ENCODE data around the gene NBEAL2.

NBEAL2 gene

GRCh38 chr3:46947546-46947901 lies 31.9 kb upstream of the NBEAL2 start:
- H3K9me3 ChIP-seq (ENCODE audit: control insufficient read depth, low read length) = no peaks in the 10 kb centered on the region
- H3K4me3 ChIP-seq (ENCODE audit: low read length) = no peak overlapping the region
- no peaks in the 10 kb centered on the region for H3K27me3 ChIP-seq (replicated peaks; ENCODE audit: control insufficient read depth, insufficient read depth, low read length)
- no peak overlapping the region for H3K9ac ChIP-seq (ENCODE audit: low read length)
- peaks cover 24% of the 10 kb centered on the region for H3K4me1 ChIP-seq (ENCODE audit: control insufficient read depth, insufficient read depth, low read length)
- DNase-seq (ENCODE audit: low read depth) = no peak
- peaks cover 12% of the 10 kb centered on the region for H3K36me3 ChIP-seq (ENCODE audit: control insufficient read depth, insufficient read depth, low read length, severe bottlenecking)

GRCh38 chr3:46947981-46948791 lies 31.3 kb upstream of the NBEAL2 start:
- no peak overlapping the region for H3K9ac ChIP-seq (ENCODE audit: low read length)
- H3K36me3 ChIP-seq (ENCODE audit: control insufficient read depth, insufficient read depth, low read length, severe bottlenecking) = peaks cover 12% of the 10 kb centered on the region
- no peaks in the 10 kb centered on the region for H3K27me3 ChIP-seq (replicated peaks; ENCODE audit: control insufficient read depth, insufficient read depth, low read length)
- no peaks in the 10 kb centered on the region for H3K9me3 ChIP-seq (ENCODE audit: control insufficient read depth, low read length)
- H3K4me1 ChIP-seq (ENCODE audit: control insufficient read depth, insufficient read depth, low read length) = peaks cover 24% of the 10 kb centered on the region
- H3K4me3 ChIP-seq (ENCODE audit: low read length) = no peak overlapping the region
- DNase-seq (ENCODE audit: low read depth) = no peak

DNA sequence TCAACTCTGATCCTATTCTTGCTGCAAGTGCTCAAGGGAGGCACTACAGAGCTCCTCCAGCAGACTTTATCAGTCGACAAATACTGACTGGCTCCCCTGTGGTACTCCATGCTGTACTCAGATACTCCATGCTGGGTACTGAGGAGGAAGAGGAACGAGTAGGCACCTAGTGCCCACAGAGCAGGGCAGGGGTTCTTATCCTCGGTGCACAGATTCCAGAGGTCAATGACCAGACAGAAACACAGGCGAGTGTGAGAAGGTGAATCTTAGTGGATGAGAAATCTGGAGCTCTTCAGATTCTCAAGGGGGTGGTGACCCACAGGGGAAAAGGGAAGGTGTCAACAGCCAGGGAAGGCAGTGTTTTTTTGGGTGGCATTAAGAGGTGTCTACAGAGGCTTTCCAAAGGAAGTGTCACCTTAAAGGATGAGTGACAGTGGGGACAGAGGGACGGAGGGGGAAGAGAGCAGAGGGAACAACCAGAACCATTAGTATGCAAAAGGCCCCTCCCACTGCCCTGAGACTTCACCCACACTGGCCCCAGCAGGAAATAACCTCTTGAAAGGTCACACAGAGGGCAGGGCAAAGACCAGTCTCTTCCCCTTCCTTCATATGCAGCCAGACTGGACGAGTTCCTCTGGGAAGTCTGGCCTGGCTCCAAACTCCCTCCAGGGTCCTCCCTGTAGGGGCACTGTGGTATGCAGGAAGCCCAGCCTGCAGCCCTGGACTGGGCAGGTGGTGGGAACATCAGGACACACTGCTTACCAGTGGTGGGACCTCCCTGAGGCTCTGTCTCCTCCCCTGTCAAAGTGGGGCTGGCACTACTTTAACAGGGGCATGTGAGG lies 30.4 kb upstream of the NBEAL2 start:
- H3K9me3 ChIP-seq (ENCODE audit: control insufficient read depth, low read length) = no peaks in the 10 kb centered on the region
- H3K4me1 ChIP-seq (ENCODE audit: control insufficient read depth, insufficient read depth, low read length) = peaks cover 24% of the 10 kb centered on the region
- no peak for DNase-seq (ENCODE audit: low read depth)
- H3K36me3 ChIP-seq (ENCODE audit: control insufficient read depth, insufficient read depth, low read length, severe bottlenecking) = peaks cover 12% of the 10 kb centered on the region
- no peaks in the 10 kb centered on the region for H3K27me3 ChIP-seq (replicated peaks; ENCODE audit: control insufficient read depth, insufficient read depth, low read length)
- H3K9ac ChIP-seq (ENCODE audit: low read length) = no peak overlapping the region
- no peak overlapping the region for H3K4me3 ChIP-seq (ENCODE audit: low read length)

DNA sequence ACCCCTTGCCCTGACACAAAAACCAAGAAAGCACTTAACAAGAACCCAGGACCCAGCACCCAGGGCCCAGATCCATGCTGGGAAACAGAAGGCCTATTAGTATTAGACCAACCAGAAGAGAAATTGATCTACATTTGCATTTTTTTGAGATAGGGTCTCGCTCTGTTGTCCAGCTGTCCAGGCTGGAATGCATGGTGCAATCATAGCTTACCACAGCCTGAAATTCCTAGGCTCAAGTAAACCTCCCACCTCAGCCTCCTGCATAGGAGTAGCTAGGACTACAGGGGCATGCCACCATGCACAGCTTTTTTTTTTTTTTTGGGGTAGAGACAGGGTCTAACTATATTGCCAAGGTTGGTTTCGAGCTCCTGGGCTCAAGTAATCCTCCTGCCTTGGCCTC lies 29.3 kb upstream of the NBEAL2 start:
- peaks cover 24% of the 10 kb centered on the region for H3K4me1 ChIP-seq (ENCODE audit: control insufficient read depth, insufficient read depth, low read length)
- no peak overlapping the region for H3K4me3 ChIP-seq (ENCODE audit: low read length)
- peaks cover 12% of the 10 kb centered on the region for H3K36me3 ChIP-seq (ENCODE audit: control insufficient read depth, insufficient read depth, low read length, severe bottlenecking)
- no peak overlapping the region for H3K9ac ChIP-seq (ENCODE audit: low read length)
- no peak for DNase-seq (ENCODE audit: low read depth)
- no peaks in the 10 kb centered on the region for H3K27me3 ChIP-seq (replicated peaks; ENCODE audit: control insufficient read depth, insufficient read depth, low read length)
- no peaks in the 10 kb centered on the region for H3K9me3 ChIP-seq (ENCODE audit: control insufficient read depth, low read length)

GRCh38 chr3:46950650-46951241 lies 28.7 kb upstream of the NBEAL2 start:
- Histone ChIP-seq H3K4me1 (ENCODE audit: control insufficient read depth, insufficient read depth, low read length) (peaks cover 24% of the 10 kb centered on the region), H3K9ac (ENCODE audit: low read length) (no peak overlapping the region), H3K36me3 (ENCODE audit: control insufficient read depth, insufficient read depth, low read length, severe bottlenecking) (peaks cover 11% of the 10 kb centered on the region), H3K27me3 (replicated peaks; ENCODE audit: control insufficient read depth, insufficient read depth, low read length) (no peaks in the 10 kb centered on the region), H3K4me3 (ENCODE audit: low read length) (no peak overlapping the region), H3K9me3 (ENCODE audit: control insufficient read depth, low read length) (no peaks in the 10 kb centered on the region)
- DNase-seq (ENCODE audit: low read depth) = no peak

- Histone ChIP-seq H3K4me1 (ENCODE audit: control insufficient read depth, insufficient read depth, low read length) (peaks cover 30% of the 10 kb centered on the region), H3K9ac (ENCODE audit: low read length) (no peak overlapping the region), H3K27me3 (replicated peaks; ENCODE audit: control insufficient read depth, insufficient read depth, low read length) (no peaks in the 10 kb centered on the region), H3K4me3 (ENCODE audit: low read length) (no peak overlapping the region), H3K36me3 (ENCODE audit: control insufficient read depth, insufficient read depth, low read length, severe bottlenecking) (peaks cover 4% of the 10 kb centered on the region), H3K9me3 (ENCODE audit: control insufficient read depth, low read length) (no peaks in the 10 kb centered on the region)
- DNase-seq (ENCODE audit: low read depth) = no peak
Measured at GRCh38 chr3:46952813-46953212, 26.7 kb upstream of the NBEAL2 start.

DNA sequence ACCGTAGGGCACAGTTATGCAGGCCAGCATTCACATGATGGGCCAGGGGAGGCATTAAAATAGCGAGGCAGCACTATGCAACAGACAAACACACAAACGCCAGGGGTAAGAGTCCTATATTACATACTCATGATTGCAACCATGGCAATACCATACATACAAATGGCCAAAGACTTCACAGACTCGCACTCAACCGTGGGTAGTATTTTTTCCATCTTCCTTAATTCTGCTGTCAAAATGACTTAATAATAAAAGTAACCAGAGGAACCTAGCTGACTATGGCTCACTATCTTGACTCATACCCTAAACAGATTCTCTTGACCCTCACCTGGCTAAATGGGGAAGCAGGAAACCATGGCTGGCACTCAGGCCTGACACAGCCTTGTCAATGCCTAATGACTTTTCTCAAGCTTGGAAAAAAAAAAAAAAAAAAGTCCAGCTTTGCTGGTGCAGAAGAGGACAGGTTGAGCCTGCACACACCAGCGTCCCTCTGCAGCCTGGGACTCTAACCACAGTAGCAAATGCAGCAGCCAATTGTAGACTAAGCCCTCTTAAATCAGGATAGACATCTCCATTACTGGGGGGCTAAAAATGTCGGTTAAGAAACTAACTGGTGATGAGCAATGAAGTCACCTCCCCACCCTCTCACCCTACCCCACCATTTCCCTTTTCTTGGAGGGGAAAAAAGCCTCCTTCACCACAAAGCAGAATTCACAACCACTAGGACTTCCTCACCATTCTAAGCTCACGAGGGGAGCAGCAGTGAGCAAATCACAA lies 26.0 kb upstream of the NBEAL2 start:
- DNase-seq (ENCODE audit: low read depth) = no peak

DNA sequence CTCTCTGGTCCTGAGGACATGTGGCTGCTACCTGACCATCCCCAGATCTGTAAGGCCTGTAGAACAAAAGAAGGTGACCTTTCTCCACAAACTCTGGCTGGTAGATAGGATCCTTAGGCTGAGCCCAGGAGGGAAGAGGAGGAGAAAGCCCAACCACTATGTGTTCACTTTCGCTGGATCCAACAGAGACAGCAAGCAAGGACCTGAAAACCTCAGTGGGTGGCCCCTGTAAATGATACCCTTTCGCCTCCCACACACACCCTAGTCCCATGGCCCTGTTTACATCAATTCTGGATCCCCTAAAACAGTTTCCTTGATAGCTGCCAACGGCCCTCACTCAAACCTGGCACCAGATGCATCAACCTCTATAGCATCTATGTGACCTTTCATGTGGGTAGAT lies 25.3 kb upstream of the NBEAL2 start:
- DNase-seq (ENCODE audit: low read depth) = no peak
- peaks cover 25% of the 10 kb centered on the region for H3K4me1 ChIP-seq (ENCODE audit: control insufficient read depth, insufficient read depth, low read length)

More for the DNA sequence above, 26.0 kb upstream of the NBEAL2 start:
- H3K36me3 ChIP-seq (ENCODE audit: control insufficient read depth, insufficient read depth, low read length, severe bottlenecking) = no peaks in the 10 kb centered on the region
- H3K4me3 ChIP-seq (ENCODE audit: low read length) = no peak overlapping the region
- H3K4me1 ChIP-seq (ENCODE audit: control insufficient read depth, insufficient read depth, low read length) = peaks cover 25% of the 10 kb centered on the region
- H3K27me3 ChIP-seq (replicated peaks; ENCODE audit: control insufficient read depth, insufficient read depth, low read length) = no peaks in the 10 kb centered on the region
- no peaks in the 10 kb centered on the region for H3K9me3 ChIP-seq (ENCODE audit: control insufficient read depth, low read length)
- H3K9ac ChIP-seq (ENCODE audit: low read length) = no peak overlapping the region

DNA sequence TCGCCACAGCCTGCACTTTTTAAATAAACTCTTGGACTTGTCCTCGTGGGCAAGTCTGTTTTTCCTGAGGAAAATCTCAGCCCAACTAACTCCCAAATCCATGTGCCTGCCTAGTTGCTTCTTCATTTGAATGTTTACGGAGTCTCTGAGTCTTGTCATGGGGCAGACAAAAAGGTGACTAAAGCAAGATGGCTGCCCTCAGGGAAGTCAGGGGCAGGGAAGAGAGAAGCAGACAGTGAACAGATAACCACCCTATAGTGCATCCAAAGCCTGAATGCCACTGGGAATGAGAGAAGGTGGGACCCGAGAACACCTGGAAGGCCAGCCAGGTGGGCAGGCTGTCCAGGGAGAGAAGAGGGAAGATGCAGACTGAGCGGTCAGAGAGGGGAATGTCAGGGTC lies 24.3 kb upstream of the NBEAL2 start:
- H3K4me3 ChIP-seq (ENCODE audit: low read length) = no peak overlapping the region
- no peak overlapping the region for H3K9ac ChIP-seq (ENCODE audit: low read length)
- DNase-seq (ENCODE audit: low read depth) = no peak
- peaks cover 31% of the 10 kb centered on the region for H3K4me1 ChIP-seq (ENCODE audit: control insufficient read depth, insufficient read depth, low read length)
- H3K36me3 ChIP-seq (ENCODE audit: control insufficient read depth, insufficient read depth, low read length, severe bottlenecking) = no peaks in the 10 kb centered on the region
- no peaks in the 10 kb centered on the region for H3K27me3 ChIP-seq (replicated peaks; ENCODE audit: control insufficient read depth, insufficient read depth, low read length)
- no peaks in the 10 kb centered on the region for H3K9me3 ChIP-seq (ENCODE audit: control insufficient read depth, low read length)

More for the DNA sequence above, 25.3 kb upstream of the NBEAL2 start:
- Histone ChIP-seq H3K9ac (ENCODE audit: low read length) (no peak overlapping the region), H3K36me3 (ENCODE audit: control insufficient read depth, insufficient read depth, low read length, severe bottlenecking) (no peaks in the 10 kb centered on the region), H3K9me3 (ENCODE audit: control insufficient read depth, low read length) (no peaks in the 10 kb centered on the region), H3K27me3 (replicated peaks; ENCODE audit: control insufficient read depth, insufficient read depth, low read length) (no peaks in the 10 kb centered on the region), H3K4me3 (ENCODE audit: low read length) (no peak overlapping the region)

GRCh38 chr3:46955801-46956259 lies 23.6 kb upstream of the NBEAL2 start:
- DNase-seq (ENCODE audit: low read depth) = peak; percentile 39
- H3K4me1 ChIP-seq (ENCODE audit: control insufficient read depth, insufficient read depth, low read length) = peaks cover 37% of the 10 kb centered on the region
- no peaks in the 10 kb centered on the region for H3K9me3 ChIP-seq (ENCODE audit: control insufficient read depth, low read length)
- no peak overlapping the region for H3K9ac ChIP-seq (ENCODE audit: low read length)
- no peak overlapping the region for H3K4me3 ChIP-seq (ENCODE audit: low read length)
- H3K36me3 ChIP-seq (ENCODE audit: control insufficient read depth, insufficient read depth, low read length, severe bottlenecking) = no peaks in the 10 kb centered on the region
- H3K27me3 ChIP-seq (replicated peaks; ENCODE audit: control insufficient read depth, insufficient read depth, low read length) = no peaks in the 10 kb centered on the region

All from adipocyte (in vitro differentiated cells).